NCI-H2196 treated with DMSO at 0.1 percent for 48 hours (cell line): ENCODE data around the gene SLC38A8.

Experiments
- DNase-seq: peaks from one replicate; lab custom pipeline; 2025; ENCODE audit not compliant: unreplicated experiment; lab: John Stamatoyannopoulos, UW

The SLC38A8 gene

GRCh38 chr16:84032458-84033178, 10.0 kb downstream of the SLC38A8 start:
- DNase-seq: no peak

GRCh38 chr16:84031556-84031955, 11.0 kb downstream of the SLC38A8 start:
- no peak for DNase-seq

GRCh38 chr16:84029297-84030047, 13.1 kb downstream of the SLC38A8 start:
- no peak for DNase-seq

GRCh38 chr16:84027625-84028024, 15.0 kb downstream of the SLC38A8 start:
- no peak for DNase-seq

GRCh38 chr16:84026606-84027005, 16.0 kb downstream of the SLC38A8 start:
- DNase-seq: no peak

- no peak for DNase-seq
Observed at GRCh38 chr16:84024854-84025253, 17.7 kb downstream of the SLC38A8 start.

- DNase-seq: no peak
Observed at GRCh38 chr16:84022644-84023043, 20.0 kb downstream of the SLC38A8 start.

GRCh38 chr16:84021488-84021887, 21.1 kb downstream of the SLC38A8 start:
- no peak for DNase-seq

- no peak for DNase-seq
Observed at GRCh38 chr16:84020353-84020752, 22.2 kb downstream of the SLC38A8 start.

- DNase-seq: no peak
Observed at GRCh38 chr16:84018710-84019109, 23.9 kb downstream of the SLC38A8 start.

- no peak for DNase-seq
Observed at GRCh38 chr16:84016477-84016876, 26.1 kb downstream of the SLC38A8 start.

GRCh38 chr16:84015399-84015798, 27.2 kb downstream of the SLC38A8 start:
- DNase-seq: no peak

GRCh38 chr16:84014570-84015327, 27.8 kb downstream of the SLC38A8 start:
- DNase-seq: no peak

- peak; percentile 79 for DNase-seq
Observed at GRCh38 chr16:84013787-84014569, 28.6 kb downstream of the SLC38A8 start.

GRCh38 chr16:84009282-84009681, 33.3 kb downstream of the SLC38A8 start:
- DNase-seq: no peak

GRCh38 chr16:84007965-84008364, 34.6 kb downstream of the SLC38A8 start:
- no peak for DNase-seq

- no peak for DNase-seq
Observed at GRCh38 chr16:84007520-84007919, 35.1 kb downstream of the SLC38A8 start.

- DNase-seq: no peak
Observed at GRCh38 chr16:84005391-84005790, 37.2 kb downstream of the SLC38A8 start.

- DNase-seq: no peak
Observed at GRCh38 chr16:84004442-84004841, 38.2 kb downstream of the SLC38A8 start.

GRCh38 chr16:84003038-84003437, 39.6 kb downstream of the SLC38A8 start:
- no peak for DNase-seq

GRCh38 chr16:84001726-84002125, 40.9 kb downstream of the SLC38A8 start:
- no peak for DNase-seq
